Peyer's patch (tissue), 4 donors: ENCODE measurements around the gene PANK1.

ENCODE experiments used
- CTCF ChIP-seq, 6 experiments: fragments of 450-650 bp in 4 of 6; fragments of 200-600 bp in 2 of 6; sonication (generic) in 1 of 6; IDR thresholded peaks; one replicate each; pipeline ENCODE4 v1.5.1; 2017 to 2019; ENCODE audit warnings: antibody characterized with exemption in 6 of 6, mild to moderate bottlenecking in 3 of 6, moderate library complexity in 1 of 6
- POLR2A ChIP-seq, 2 donors: fragments of 450-650 bp; IDR thresholded peaks; one replicate each; pipeline ENCODE4 v1.5.1; 2017; ENCODE audit warnings: antibody characterized with exemption in 2 of 2, mild to moderate bottlenecking in 2 of 2, moderate library complexity in 2 of 2

GRCh38 chr10:89566095-89566950, 78.7 kb downstream of the PANK1 start:
- TF ChIP-seq CTCF (IDR thresholded peaks at IDR 0.05) = no peak
- TF ChIP-seq POLR2A (IDR thresholded peaks at IDR 0.05) = no peak
